BJ (cell line): Measurements from ENCODE around the gene LINC01488. TPM values are rescaled to one million over a fixed set of nuclear protein-coding genes. Genes with fewer than 3 reads are reported as not detected.

ENCODE experiments used
- CTCF ChIA-PET: fragments of 350-600 bp; formaldehyde crosslinking; extraction: SDS; loops from one replicate; lab custom pipeline; 2021; ENCODE audit warnings: antibody characterized with exemption, inconsistent platforms; lab: Yijun Ruan, JAX
- POLR2A ChIA-PET: fragments of 300-600 bp; sonication (Branson Sonifier 250); formaldehyde crosslinking; extraction: SDS; loops from one replicate; lab custom pipeline; 2021; ENCODE audit warnings: antibody characterized with exemption; lab: Charles Lee
- DNase-seq: peaks from one replicate; pipeline ENCODE4 v3.0.0-alpha.2; 2011; ENCODE audit warnings: low read depth
- H3K27me3 ChIP-seq: 2 replicates; pipeline ENCODE4 v1.6.0; 2011; ENCODE audit warnings: low read length; ENCODE audit not compliant: control insufficient read depth, insufficient read depth
- H3K36me3 ChIP-seq: 2 replicates; pipeline ENCODE4 v1.5.1; 2011; ENCODE audit warnings: low read length; ENCODE audit not compliant: control insufficient read depth, insufficient read depth
- H3K4me3 ChIP-seq: 2 replicates; pipeline ENCODE4 v1.5.1; 2011; ENCODE audit warnings: low read depth, mild to moderate bottlenecking, control low read depth, low read length
- CTCF ChIP-seq: IDR thresholded peaks from 2 replicates; pipeline ENCODE4 v1.5.1; 2011; ENCODE audit warnings: low read depth, mild to moderate bottlenecking, control low read depth, inconsistent platforms, low read length, moderate library complexity; ENCODE audit not compliant: insufficient read depth
- polyA plus RNA-seq: library from polyadenylated mRNA; depleted of rRNA; stranded (reverse); fragments of >200 nt; gene quantifications from 2 replicates; pipeline ENCODE4 v1.2.3, GENCODE V29; 2011

Gene LINC01488
- polyA plus RNA-seq, 1 experiment: not detected

- Histone ChIP-seq H3K4me3 (no peak overlapping the region), H3K36me3 (no peaks in the 10 kb centered on the region), H3K27me3 (no peaks in the 10 kb centered on the region)
- POLR2A ChIA-PET: no interaction called here
- DNase-seq: no peak
- TF ChIP-seq CTCF: no peak
- CTCF ChIA-PET: interaction anchor here (0.6 kb wide), 1 partner anchor 352 kb away, joined by 3 read pairs; no protein-coding TSS in a partner anchor
Measured at GRCh38 chr11:69483691-69484426, 2.4 kb downstream of the LINC01488 start.

GRCh38 chr11:69484427-69485259 lies 3.2 kb downstream of the LINC01488 start:
- ChIA-PET CTCF (no interaction called here), POLR2A (no interaction called here)
- Histone ChIP-seq H3K36me3 (no peaks in the 10 kb centered on the region), H3K4me3 (no peak overlapping the region), H3K27me3 (no peaks in the 10 kb centered on the region)
- DNase-seq: no peak
- no peak for TF ChIP-seq CTCF

GRCh38 chr11:69485337-69486041 lies 4.0 kb downstream of the LINC01488 start:
- Histone ChIP-seq H3K4me3 (no peak overlapping the region), H3K27me3 (no peaks in the 10 kb centered on the region), H3K36me3 (no peaks in the 10 kb centered on the region)
- DNase-seq: no peak
- ChIA-PET POLR2A (no interaction called here), CTCF (interaction anchor here (1.2 to 1.3 kb wide), 2 partner anchors 16 to 193 kb away, joined by 4 read pairs; no protein-coding TSS in a partner anchor)
- TF ChIP-seq CTCF: no peak

- POLR2A ChIA-PET: no interaction called here
Measured at GRCh38 chr11:69486056-69486772, 4.8 kb downstream of the LINC01488 start.

More at GRCh38 chr11:69486056-69486772, 4.8 kb downstream of the LINC01488 start:
- H3K4me3 ChIP-seq: no peak overlapping the region
- CTCF ChIA-PET: interaction anchor here (1.2 to 1.3 kb wide), 2 partner anchors 16 to 194 kb away, joined by 4 read pairs; no protein-coding TSS in a partner anchor
- H3K27me3 ChIP-seq: no peaks in the 10 kb centered on the region; the same call in 1 of the 2 replicates
- no peaks in the 10 kb centered on the region for H3K36me3 ChIP-seq
- no peak for DNase-seq
- TF ChIP-seq CTCF: no peak
